Astrocyte (in vitro differentiated cells and primary cell): Measurements from ENCODE around the gene SORL1. TPM values are rescaled to one million over a fixed set of nuclear protein-coding genes. Genes with fewer than 3 reads are reported as not detected.

Experiments used
- DNase-seq: peaks from one replicate; pipeline ENCODE4 v3.0.0-alpha.2; 2010; ENCODE audit warnings: low read depth
- FAIRE-seq: peaks from 2 replicates; lab custom pipeline; 2011; peaks lifted over from hg19 to GRCh38; lab: Jason Lieb, UNC
- H2AFZ ChIP-seq: 2 replicates; pipeline ENCODE4 v1.6.0; 2012; ENCODE audit warnings: low read depth, low read length, inconsistent platforms
- H3K27ac ChIP-seq: 2 replicates; pipeline ENCODE4 v1.5.1; 2011; ENCODE audit warnings: low read depth, low read length, inconsistent platforms
- H3K27me3 ChIP-seq: 2 replicates; pipeline ENCODE4 v1.6.0; 2011; ENCODE audit warnings: low read length, inconsistent platforms; ENCODE audit not compliant: insufficient read depth
- H3K36me3 ChIP-seq: 2 replicates; pipeline ENCODE4 v1.5.1; 2011; ENCODE audit warnings: low read length, inconsistent platforms; ENCODE audit not compliant: insufficient read depth
- H3K4me1 ChIP-seq: 2 replicates; pipeline ENCODE4 v1.5.1; 2011; ENCODE audit warnings: low read length, inconsistent platforms; ENCODE audit not compliant: insufficient read depth
- H3K4me2 ChIP-seq: 2 replicates; pipeline ENCODE4 v1.6.0; 2012; ENCODE audit warnings: low read length, inconsistent platforms
- H3K4me3 ChIP-seq: 2 replicates; pipeline ENCODE4 v1.5.1; 2011; ENCODE audit warnings: low read depth, mild to moderate bottlenecking, low read length, inconsistent platforms; ENCODE audit not compliant: insufficient read depth
- H3K79me2 ChIP-seq: 2 replicates; pipeline ENCODE4 v1.6.0; 2012; ENCODE audit warnings: mild to moderate bottlenecking, low read length, inconsistent platforms; ENCODE audit not compliant: insufficient read depth
- H3K9ac ChIP-seq: 2 replicates; pipeline ENCODE4 v1.6.0; 2012; ENCODE audit warnings: mild to moderate bottlenecking, low read length, inconsistent platforms
- H3K9me3 ChIP-seq: 2 replicates; pipeline ENCODE4 v1.5.1; 2012; ENCODE audit warnings: low read depth, mild to moderate bottlenecking, low read length, inconsistent platforms; ENCODE audit not compliant: insufficient read depth
- H4K20me1 ChIP-seq: 2 replicates; pipeline ENCODE4 v1.6.0; 2012; ENCODE audit warnings: low read length, inconsistent platforms; ENCODE audit not compliant: insufficient read depth
- H3K27ac Mint-ChIP-seq: one replicate; pipeline ENCODE4 v1.8.0; 2021; ENCODE audit warnings: mild to moderate bottlenecking, mixed read lengths; ENCODE audit not compliant: unreplicated experiment
- H3K27me3 Mint-ChIP-seq: one replicate; pipeline ENCODE4 v1.8.0; 2021; ENCODE audit warnings: low read depth, mixed read lengths; ENCODE audit not compliant: unreplicated experiment
- H3K36me3 Mint-ChIP-seq: one replicate; pipeline ENCODE4 v1.8.0; 2021; ENCODE audit warnings: low read depth, mixed read lengths; ENCODE audit not compliant: unreplicated experiment
- H3K4me1 Mint-ChIP-seq: one replicate; pipeline ENCODE4 v1.8.0; 2021; ENCODE audit warnings: low read depth, mixed read lengths; ENCODE audit not compliant: unreplicated experiment
- H3K4me3 Mint-ChIP-seq: one replicate; pipeline ENCODE4 v1.8.0; 2021; ENCODE audit warnings: mild to moderate bottlenecking, moderate library complexity, mixed read lengths; ENCODE audit not compliant: unreplicated experiment
- H3K9me3 Mint-ChIP-seq: one replicate; pipeline ENCODE4 v1.8.0; 2021; ENCODE audit warnings: mild to moderate bottlenecking, mixed read lengths; ENCODE audit not compliant: unreplicated experiment
- EZH2 ChIP-seq: IDR thresholded peaks from 2 replicates; pipeline ENCODE4 v1.6.1; 2012; ENCODE audit warnings: mild to moderate bottlenecking, low read length, inconsistent platforms; ENCODE audit not compliant: insufficient read depth
- total RNA-seq: library from RNA; stranded (reverse); gene quantifications from 2 replicates; pipeline ENCODE4 v1.2.1, GENCODE V29; 2021
- TF ChIP-seq, protein P1 (sequence below): IDR thresholded peaks from 2 replicates; pipeline ENCODE4 v1.5.1; 2011; ENCODE audit warnings: low read depth, mild to moderate bottlenecking, inconsistent platforms, low read length, moderate library complexity; ENCODE audit not compliant: insufficient read depth

Gene SORL1
- total RNA-seq, 1 donor from 2014 or later, result 4.1 TPM

DNA sequence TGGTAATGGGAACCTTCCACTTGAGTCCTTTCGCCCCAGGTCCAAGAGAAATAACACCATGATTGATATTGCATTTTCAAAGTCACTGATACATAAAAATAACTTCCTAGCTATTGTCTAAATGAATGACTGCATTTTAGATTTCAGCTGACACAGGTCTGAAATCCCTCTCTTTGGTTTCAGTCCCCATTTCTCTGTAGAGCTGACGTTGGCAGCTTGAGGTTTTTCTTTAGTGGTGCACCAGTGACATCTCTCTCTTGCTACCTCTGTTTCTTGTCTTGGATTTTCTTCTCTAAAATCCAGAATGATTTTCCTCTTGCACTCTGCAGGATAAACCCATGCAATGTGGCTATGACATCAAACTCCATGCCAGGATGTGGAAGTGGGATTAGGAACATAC is 31.7 kb upstream of the SORL1 start:
- Histone ChIP-seq H3K4me1 (peaks cover 7% of the 10 kb centered on the region), H3K4me2 (no peak overlapping the region), H3K36me3 (no peaks in the 10 kb centered on the region), H4K20me1 (no peaks in the 10 kb centered on the region), H3K9me3 (no peaks in the 10 kb centered on the region), H3K79me2 (no peaks in the 10 kb centered on the region), H3K4me3 (no peak overlapping the region), H2AFZ (no peak overlapping the region), H3K9ac (no peak overlapping the region), H3K27me3 (peaks cover 9% of the 10 kb centered on the region), H3K27ac (no peak overlapping the region)
- Mint-ChIP-seq H3K27me3 (peaks cover 13% of the 10 kb centered on the region), H3K36me3 (no peaks in the 10 kb centered on the region), H3K27ac (no peak overlapping the region), H3K4me3 (no peak overlapping the region), H3K4me1 (peaks cover 5% of the 10 kb centered on the region), H3K9me3 (peaks cover 6% of the 10 kb centered on the region)
- TF ChIP-seq, protein P1, sequence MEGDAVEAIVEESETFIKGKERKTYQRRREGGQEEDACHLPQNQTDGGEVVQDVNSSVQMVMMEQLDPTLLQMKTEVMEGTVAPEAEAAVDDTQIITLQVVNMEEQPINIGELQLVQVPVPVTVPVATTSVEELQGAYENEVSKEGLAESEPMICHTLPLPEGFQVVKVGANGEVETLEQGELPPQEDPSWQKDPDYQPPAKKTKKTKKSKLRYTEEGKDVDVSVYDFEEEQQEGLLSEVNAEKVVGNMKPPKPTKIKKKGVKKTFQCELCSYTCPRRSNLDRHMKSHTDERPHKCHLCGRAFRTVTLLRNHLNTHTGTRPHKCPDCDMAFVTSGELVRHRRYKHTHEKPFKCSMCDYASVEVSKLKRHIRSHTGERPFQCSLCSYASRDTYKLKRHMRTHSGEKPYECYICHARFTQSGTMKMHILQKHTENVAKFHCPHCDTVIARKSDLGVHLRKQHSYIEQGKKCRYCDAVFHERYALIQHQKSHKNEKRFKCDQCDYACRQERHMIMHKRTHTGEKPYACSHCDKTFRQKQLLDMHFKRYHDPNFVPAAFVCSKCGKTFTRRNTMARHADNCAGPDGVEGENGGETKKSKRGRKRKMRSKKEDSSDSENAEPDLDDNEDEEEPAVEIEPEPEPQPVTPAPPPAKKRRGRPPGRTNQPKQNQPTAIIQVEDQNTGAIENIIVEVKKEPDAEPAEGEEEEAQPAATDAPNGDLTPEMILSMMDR, result no peak
- TF ChIP-seq EZH2, result no peak
- DNase-seq (no peak), FAIRE-seq (no peak)

DNA sequence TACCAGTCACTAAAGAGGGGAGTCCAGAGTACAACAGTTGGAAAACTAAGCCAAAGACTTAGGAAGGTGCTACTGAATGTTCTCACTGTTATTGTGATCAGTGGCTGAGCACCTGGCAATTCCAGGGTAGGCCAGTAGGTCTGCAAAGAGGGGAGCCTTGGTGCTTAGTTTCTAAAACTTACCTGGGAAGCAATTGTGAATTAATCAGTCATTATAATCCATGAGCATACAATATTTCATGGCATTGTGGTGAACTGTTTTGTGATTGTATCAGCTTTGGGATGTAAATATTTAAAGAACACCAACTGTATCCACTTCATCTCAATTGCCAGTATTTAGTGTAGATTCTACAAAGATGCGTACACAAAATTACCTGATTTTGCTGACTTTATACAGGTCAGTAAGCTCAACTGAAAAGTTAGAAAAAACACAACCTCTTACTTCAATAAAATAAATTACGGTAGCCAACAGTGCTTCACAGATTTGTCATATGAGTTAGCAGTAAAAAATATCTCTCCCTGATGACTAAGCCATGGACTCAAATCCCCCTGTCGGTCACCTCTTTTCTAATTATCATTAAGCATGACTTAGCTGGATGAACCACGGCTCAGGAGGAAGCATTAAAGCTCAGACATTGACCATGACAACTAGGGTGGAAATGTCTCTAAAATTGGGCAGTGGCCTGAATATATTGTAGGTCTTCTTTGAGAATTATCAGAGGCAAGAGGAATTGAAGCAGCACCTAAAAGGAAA is 30.8 kb upstream of the SORL1 start:
- Histone ChIP-seq H3K4me2 (no peak overlapping the region), H3K9me3 (no peaks in the 10 kb centered on the region), H4K20me1 (no peaks in the 10 kb centered on the region), H3K27me3 (peaks cover 9% of the 10 kb centered on the region), H3K4me1 (peaks cover 7% of the 10 kb centered on the region), H3K4me3 (no peak overlapping the region), H3K36me3 (no peaks in the 10 kb centered on the region), H3K27ac (no peak overlapping the region), H3K9ac (no peak overlapping the region), H2AFZ (no peak overlapping the region), H3K79me2 (no peaks in the 10 kb centered on the region)
- Mint-ChIP-seq H3K9me3 (peaks cover 8% of the 10 kb centered on the region), H3K27me3 (peaks cover 18% of the 10 kb centered on the region), H3K27ac (no peak overlapping the region), H3K4me1 (peaks cover 5% of the 10 kb centered on the region), H3K4me3 (no peak overlapping the region), H3K36me3 (no peaks in the 10 kb centered on the region)
- FAIRE-seq, result no peak
- no peak for TF ChIP-seq EZH2
- TF ChIP-seq, protein P1, result no peak
- DNase-seq, result no peak

DNA sequence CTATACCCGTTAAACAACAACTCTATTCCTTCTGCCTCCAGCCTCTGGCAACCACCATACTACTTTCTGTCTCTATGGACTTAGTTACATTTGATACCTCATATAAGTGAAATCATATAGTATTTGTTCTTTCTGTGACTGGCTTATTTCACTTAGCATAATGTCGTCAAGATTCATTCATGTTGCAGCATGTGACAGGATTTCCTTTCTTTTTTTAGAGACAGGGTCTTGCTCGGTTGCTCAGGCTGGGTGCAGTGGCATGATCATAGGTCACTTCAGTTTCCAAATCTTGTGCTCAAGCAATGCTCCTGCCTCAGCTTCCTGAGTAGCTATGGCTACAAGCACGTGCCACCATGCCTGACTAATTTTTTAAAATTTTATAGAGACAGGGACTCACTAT is 29.4 kb upstream of the SORL1 start:
- Mint-ChIP-seq H3K4me1 (no peaks in the 10 kb centered on the region), H3K36me3 (no peaks in the 10 kb centered on the region), H3K27ac (no peak overlapping the region), H3K9me3 (peaks cover 8% of the 10 kb centered on the region), H3K27me3 (peaks cover 25% of the 10 kb centered on the region), H3K4me3 (no peak overlapping the region)
- Histone ChIP-seq H3K9me3 (no peaks in the 10 kb centered on the region), H3K4me3 (no peak overlapping the region), H4K20me1 (no peaks in the 10 kb centered on the region), H3K36me3 (no peaks in the 10 kb centered on the region), H2AFZ (no peak overlapping the region), H3K4me2 (no peak overlapping the region), H3K27ac (no peak overlapping the region), H3K27me3 (peaks cover 22% of the 10 kb centered on the region), H3K79me2 (no peaks in the 10 kb centered on the region), H3K4me1 (no peaks in the 10 kb centered on the region), H3K9ac (no peak overlapping the region)
- FAIRE-seq, result no peak
- TF ChIP-seq, protein P1, result no peak
- no peak for TF ChIP-seq EZH2
- DNase-seq, result no peak
